HG03175 (cell line): ENCODE measurements around the gene CD3E.
"Not testable (repeated sequence)": the region's sequence is repeated elsewhere in the genome, so short reads cannot be mapped to it uniquely, and the experiment has no call there.

ENCODE experiments used
- ATAC-seq: cut with Tn5 transposase; IDR thresholded peaks from one replicate; pipeline ENCODE4 v1.9.1; 2021; ENCODE audit warnings: mild to moderate bottlenecking, moderate library complexity; ENCODE audit not compliant: unreplicated experiment

Gene CD3E

GRCh38 chr11:118289401-118289800 is 15.1 kb upstream of the CD3E start:
- ATAC-seq, result no peak

- no peak for ATAC-seq
Observed at GRCh38 chr11:118290923-118291322, 13.6 kb upstream of the CD3E start.

- no peak for ATAC-seq
Observed at GRCh38 chr11:118291477-118292135, 12.9 kb upstream of the CD3E start.

GRCh38 chr11:118294053-118294452 is 10.5 kb upstream of the CD3E start:
- no peak for ATAC-seq

GRCh38 chr11:118295199-118295598 is 9.3 kb upstream of the CD3E start:
- ATAC-seq, result no peak

- no peak for ATAC-seq
Observed at GRCh38 chr11:118295815-118296454, 8.6 kb upstream of the CD3E start.

GRCh38 chr11:118301600-118302195 is 2.8 kb upstream of the CD3E start:
- no peak for ATAC-seq

- ATAC-seq, result no peak
Observed at GRCh38 chr11:118304227-118304567, 333 bp upstream of the CD3E start.

GRCh38 chr11:118305726-118306125 is 1.2 kb downstream of the CD3E start:
- ATAC-seq, result no peak

- no peak for ATAC-seq
Observed at GRCh38 chr11:118306556-118306955, 2.0 kb downstream of the CD3E start.

- not testable (repeated sequence) for ATAC-seq
Observed at GRCh38 chr11:118308995-118309528, 4.5 kb downstream of the CD3E start.

- ATAC-seq, result no peak
Observed at GRCh38 chr11:118310271-118310670, 5.7 kb downstream of the CD3E start.

- no peak for ATAC-seq
Observed at GRCh38 chr11:118310781-118311485, 6.4 kb downstream of the CD3E start.

GRCh38 chr11:118311518-118311917 is 7.0 kb downstream of the CD3E start:
- no peak for ATAC-seq

- no peak for ATAC-seq
Observed at GRCh38 chr11:118312328-118312727, 7.8 kb downstream of the CD3E start.

GRCh38 chr11:118313242-118313641 is 8.7 kb downstream of the CD3E start:
- no peak for ATAC-seq

- ATAC-seq, result no peak
Observed at GRCh38 chr11:118314988-118315411, 10.5 kb downstream of the CD3E start.

- ATAC-seq, result no peak
Observed at GRCh38 chr11:118318124-118318523, 13.6 kb downstream of the CD3E start.

GRCh38 chr11:118318581-118319336 is 14.2 kb downstream of the CD3E start:
- no peak for ATAC-seq

GRCh38 chr11:118319337-118319707 is 14.8 kb downstream of the CD3E start:
- ATAC-seq, result no peak

- no peak for ATAC-seq
Observed at GRCh38 chr11:118320515-118320914, 16.0 kb downstream of the CD3E start.
